Measurements from ENCODE around the gene EPS8L3. TPM values are rescaled to one million over a fixed set of nuclear protein-coding genes. Genes with fewer than 3 reads are reported as not detected.

Gene EPS8L3
- total RNA-seq, 4 donors from 2014 or later: not detected

GRCh38 chr1:109786531-109787021, 22.9 kb upstream of the EPS8L3 start:
- 55 to 56% methylated on average over 6 of the region's 6 CpGs for WGBS, 2 donors
- H3K4me3 ChIP-seq (replicated peaks in 1 of 3): no peak overlapping the region
- no peak overlapping the region for H3K27ac ChIP-seq
- no peaks in the 10 kb centered on the region for H3K36me3 ChIP-seq
- H3K27me3 ChIP-seq: no peaks in the 10 kb centered on the region
- intact Hi-C loops (cut with DNase I): no loop called here
- TF ChIP-seq POLR2A (IDR thresholded peaks at IDR 0.05): no peak
- TF ChIP-seq, protein P1, sequence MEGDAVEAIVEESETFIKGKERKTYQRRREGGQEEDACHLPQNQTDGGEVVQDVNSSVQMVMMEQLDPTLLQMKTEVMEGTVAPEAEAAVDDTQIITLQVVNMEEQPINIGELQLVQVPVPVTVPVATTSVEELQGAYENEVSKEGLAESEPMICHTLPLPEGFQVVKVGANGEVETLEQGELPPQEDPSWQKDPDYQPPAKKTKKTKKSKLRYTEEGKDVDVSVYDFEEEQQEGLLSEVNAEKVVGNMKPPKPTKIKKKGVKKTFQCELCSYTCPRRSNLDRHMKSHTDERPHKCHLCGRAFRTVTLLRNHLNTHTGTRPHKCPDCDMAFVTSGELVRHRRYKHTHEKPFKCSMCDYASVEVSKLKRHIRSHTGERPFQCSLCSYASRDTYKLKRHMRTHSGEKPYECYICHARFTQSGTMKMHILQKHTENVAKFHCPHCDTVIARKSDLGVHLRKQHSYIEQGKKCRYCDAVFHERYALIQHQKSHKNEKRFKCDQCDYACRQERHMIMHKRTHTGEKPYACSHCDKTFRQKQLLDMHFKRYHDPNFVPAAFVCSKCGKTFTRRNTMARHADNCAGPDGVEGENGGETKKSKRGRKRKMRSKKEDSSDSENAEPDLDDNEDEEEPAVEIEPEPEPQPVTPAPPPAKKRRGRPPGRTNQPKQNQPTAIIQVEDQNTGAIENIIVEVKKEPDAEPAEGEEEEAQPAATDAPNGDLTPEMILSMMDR (IDR thresholded peaks at IDR 0.05): no peak
- H3K4me1 ChIP-seq: peaks cover 19 to 39% of the 10 kb centered on the region in 2 donors
- peak; percentile 37 for DNase-seq
- no peaks in the 10 kb centered on the region for H3K9me3 ChIP-seq

DNA sequence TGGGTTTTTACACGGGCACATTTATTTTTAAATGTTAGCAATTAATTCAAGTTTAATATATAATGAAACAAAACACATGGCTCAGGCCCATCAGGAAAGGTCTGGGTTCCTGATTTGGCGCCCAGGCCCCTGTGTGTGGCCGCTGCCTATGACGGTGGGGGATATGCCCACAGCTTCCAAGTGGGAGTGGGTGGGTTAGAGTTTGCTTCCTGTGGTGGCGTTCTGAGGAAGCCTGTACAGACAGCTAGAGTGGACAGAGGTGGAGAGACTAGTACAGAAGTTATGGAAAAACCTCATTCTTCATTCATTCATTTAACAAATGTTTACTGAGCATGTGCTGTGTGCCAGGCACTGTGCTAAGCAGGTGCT, 22.4 kb upstream of the EPS8L3 start:
- H3K4me3 ChIP-seq (replicated peaks in 1 of 3): no peak overlapping the region
- H3K27me3 ChIP-seq: no peaks in the 10 kb centered on the region
- no peak overlapping the region for H3K27ac ChIP-seq
- no peaks in the 10 kb centered on the region for H3K36me3 ChIP-seq
- peaks cover 15 to 34% of the 10 kb centered on the region in 2 donors for H3K4me1 ChIP-seq
- no peak for DNase-seq
- intact Hi-C loops (cut with DNase I): no loop called here
- H3K9me3 ChIP-seq: no peaks in the 10 kb centered on the region
- WGBS, 2 donors: 71 to 75% methylated on average over 5 of the region's 5 CpGs
- TF ChIP-seq, protein P1 (IDR thresholded peaks at IDR 0.05): no peak
- no peak for TF ChIP-seq POLR2A (IDR thresholded peaks at IDR 0.05)

GRCh38 chr1:109785446-109786111, 21.9 kb upstream of the EPS8L3 start:
- Histone ChIP-seq H3K4me1 (peaks cover 14 to 30% of the 10 kb centered on the region in 2 donors), H3K27ac (no peak overlapping the region), H3K27me3 (no peaks in the 10 kb centered on the region), H3K9me3 (no peaks in the 10 kb centered on the region), H3K4me3 (replicated peaks in 1 of 3) (no peak overlapping the region), H3K36me3 (no peaks in the 10 kb centered on the region)
- WGBS, 2 donors: 80 to 91% methylated on average over 4 of the region's 4 CpGs
- intact Hi-C loops (cut with DNase I): no loop called here
- DNase-seq: no peak
- TF ChIP-seq POLR2A (IDR thresholded peaks at IDR 0.05): no peak
- TF ChIP-seq, protein P1 (IDR thresholded peaks at IDR 0.05): no peak

DNA sequence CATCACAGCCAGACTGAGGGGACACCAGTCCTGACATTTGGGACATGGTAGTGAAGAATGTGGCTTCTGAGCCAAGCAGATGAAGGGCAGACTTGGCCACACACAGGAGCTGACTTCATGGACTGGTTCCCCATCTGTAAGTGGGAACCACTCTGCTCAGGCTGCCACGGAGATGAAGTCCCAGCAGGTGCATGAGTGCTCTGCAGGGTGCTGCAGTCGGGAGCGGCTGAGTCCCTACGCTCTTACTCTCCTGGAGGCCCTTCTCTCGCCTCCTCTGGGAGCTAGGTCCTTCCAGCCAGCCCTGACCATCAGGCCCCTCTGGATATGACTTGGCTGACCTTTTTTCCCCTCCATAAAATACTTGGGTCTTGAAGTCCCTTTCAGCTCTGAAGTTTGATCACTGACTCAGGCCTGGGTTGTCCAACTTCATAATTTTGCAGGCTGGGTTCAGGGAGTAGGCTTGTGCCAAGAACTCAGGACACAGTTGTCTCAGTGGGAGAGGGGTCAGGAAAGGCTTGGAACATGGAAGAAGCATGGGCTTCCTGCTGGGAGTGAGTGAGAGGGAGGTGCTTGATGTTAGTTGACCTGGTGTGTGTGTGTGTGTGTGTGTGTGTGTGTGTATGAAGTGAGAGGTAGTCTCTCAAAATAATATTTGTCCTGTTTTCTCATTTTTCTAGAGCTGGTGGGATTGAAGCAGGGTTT, 21.0 kb upstream of the EPS8L3 start:
- Histone ChIP-seq H3K27ac (no peak overlapping the region), H3K27me3 (no peaks in the 10 kb centered on the region), H3K4me1 (peaks cover 14 to 25% of the 10 kb centered on the region in 2 donors), H3K9me3 (no peaks in the 10 kb centered on the region), H3K36me3 (no peaks in the 10 kb centered on the region), H3K4me3 (replicated peaks in 1 of 3) (no peak overlapping the region)
- intact Hi-C loops (cut with DNase I): no loop called here
- TF ChIP-seq POLR2A (IDR thresholded peaks at IDR 0.05): no peak
- TF ChIP-seq, protein P1 (IDR thresholded peaks at IDR 0.05): no peak
- WGBS, 2 donors: 76 to 87% methylated on average over 4 to 5 of the region's 5 CpGs
- DNase-seq: no peak

DNA sequence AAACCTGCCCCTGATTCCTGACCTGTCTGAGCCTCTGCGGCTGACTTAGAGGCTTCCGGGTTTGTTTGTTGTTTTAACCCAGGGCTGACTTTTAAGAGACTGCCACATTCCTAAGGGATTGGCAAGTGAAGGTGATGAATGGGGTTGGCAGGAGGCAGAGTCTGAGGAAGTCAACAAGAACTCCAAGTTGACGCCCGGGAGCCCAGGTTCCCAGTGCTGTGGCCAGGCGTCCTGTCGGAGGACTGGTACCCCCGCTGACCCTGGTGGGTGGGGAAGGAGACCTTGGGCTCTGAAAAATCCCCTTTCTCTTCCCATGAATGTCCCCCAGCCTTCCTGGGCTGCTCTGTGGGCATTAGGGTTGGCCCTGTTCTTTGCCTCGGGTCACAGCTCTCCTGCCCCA, 19.7 kb upstream of the EPS8L3 start:
- Histone ChIP-seq H3K27ac (peak overlapping the region; percentile 21 to 69 (median 29)), H3K4me3 (replicated peaks in 1 of 3) (no peak overlapping the region), H3K36me3 (no peaks in the 10 kb centered on the region), H3K9me3 (no peaks in the 10 kb centered on the region), H3K4me1 (peaks cover 14 to 25% of the 10 kb centered on the region in 2 donors), H3K27me3 (no peaks in the 10 kb centered on the region)
- TF ChIP-seq, protein P1 (IDR thresholded peaks at IDR 0.05): no peak
- TF ChIP-seq POLR2A (IDR thresholded peaks at IDR 0.05): no peak
- 40 to 58% methylated on average over 8 of the region's 8 CpGs for WGBS, 2 donors
- peak; percentile 42 to 62 for DNase-seq
- intact Hi-C loops (cut with DNase I): no loop called here
